ENCODE measurements around the gene RHOA. TPM values are rescaled to one million over a fixed set of nuclear protein-coding genes. Genes with fewer than 3 reads are reported as not detected.
A peak's percentile ranks its signal among the peaks of the same experiment; 100 is the strongest.

The RHOA gene
- total and polyA plus RNA-seq, 2 of the 13 experiments (the other 11 are each of a cell fraction or from before 2014, with no cell fraction given), result 131 to 177 TPM

DNA sequence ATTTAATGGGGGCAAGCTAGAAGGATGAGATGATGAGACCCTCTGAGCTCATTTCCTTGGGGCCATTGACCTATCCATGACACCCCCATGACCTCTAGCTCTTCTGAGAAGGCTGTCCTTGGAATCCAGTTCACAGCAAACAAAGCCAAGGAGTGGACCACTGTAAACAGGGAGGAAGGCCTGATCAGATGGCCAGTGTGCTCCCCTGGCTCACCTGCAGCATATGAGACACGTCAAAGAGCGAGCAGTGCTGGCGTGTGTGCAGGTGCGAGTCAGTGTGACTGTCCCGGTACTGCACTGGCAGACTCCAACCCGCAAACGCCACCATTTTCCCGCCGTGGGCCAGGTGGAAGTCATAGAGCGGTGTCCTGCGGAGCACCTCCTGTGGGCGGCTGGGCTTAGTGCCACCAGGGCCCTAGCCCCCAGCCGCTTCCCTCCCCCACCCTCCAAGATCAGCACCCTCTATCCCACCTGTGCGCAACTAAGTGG, 10.2 kb upstream of the RHOA start (continued):
- TF ChIP-seq, protein P1, sequence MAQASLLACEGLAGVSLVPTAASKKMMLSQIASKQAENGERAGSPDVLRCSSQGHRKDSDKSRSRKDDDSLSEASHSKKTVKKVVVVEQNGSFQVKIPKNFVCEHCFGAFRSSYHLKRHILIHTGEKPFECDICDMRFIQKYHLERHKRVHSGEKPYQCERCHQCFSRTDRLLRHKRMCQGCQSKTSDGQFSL (CRISPR knock-in tag; IDR thresholded peaks at IDR 0.05), result no peak
- TF ChIP-seq, protein P2, sequence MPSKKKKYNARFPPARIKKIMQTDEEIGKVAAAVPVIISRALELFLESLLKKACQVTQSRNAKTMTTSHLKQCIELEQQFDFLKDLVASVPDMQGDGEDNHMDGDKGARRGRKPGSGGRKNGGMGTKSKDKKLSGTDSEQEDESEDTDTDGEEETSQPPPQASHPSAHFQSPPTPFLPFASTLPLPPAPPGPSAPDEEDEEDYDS (CRISPR knock-in tag; IDR thresholded peaks at IDR 0.05), result no peak
- TF ChIP-seq ZNF382 (CRISPR knock-in tag; IDR thresholded peaks at IDR 0.05; ENCODE audit: borderline replicate concordance), result no peak
- TF ChIP-seq HDAC6 (IDR thresholded peaks at IDR 0.05; ENCODE audit: low read depth, low read length), result no peak
- no peak for TF ChIP-seq ZNF614 (CRISPR knock-in tag; IDR thresholded peaks at IDR 0.05; ENCODE audit: borderline replicate concordance)
- no peak for TF ChIP-seq ZNF792 (CRISPR knock-in tag; IDR thresholded peaks at IDR 0.05)
- no peak for TF ChIP-seq ZNF24 (IDR thresholded peaks at IDR 0.05)
- no peak for TF ChIP-seq SPEN (CRISPR knock-in tag; IDR thresholded peaks at IDR 0.05; ENCODE audit: low read depth)
- peak; percentile 32; the same call in 1 of the 2 replicates for TF ChIP-seq ZSCAN22 (CRISPR knock-in tag; IDR thresholded peaks at IDR 0.05)
- TF ChIP-seq, protein P3, sequence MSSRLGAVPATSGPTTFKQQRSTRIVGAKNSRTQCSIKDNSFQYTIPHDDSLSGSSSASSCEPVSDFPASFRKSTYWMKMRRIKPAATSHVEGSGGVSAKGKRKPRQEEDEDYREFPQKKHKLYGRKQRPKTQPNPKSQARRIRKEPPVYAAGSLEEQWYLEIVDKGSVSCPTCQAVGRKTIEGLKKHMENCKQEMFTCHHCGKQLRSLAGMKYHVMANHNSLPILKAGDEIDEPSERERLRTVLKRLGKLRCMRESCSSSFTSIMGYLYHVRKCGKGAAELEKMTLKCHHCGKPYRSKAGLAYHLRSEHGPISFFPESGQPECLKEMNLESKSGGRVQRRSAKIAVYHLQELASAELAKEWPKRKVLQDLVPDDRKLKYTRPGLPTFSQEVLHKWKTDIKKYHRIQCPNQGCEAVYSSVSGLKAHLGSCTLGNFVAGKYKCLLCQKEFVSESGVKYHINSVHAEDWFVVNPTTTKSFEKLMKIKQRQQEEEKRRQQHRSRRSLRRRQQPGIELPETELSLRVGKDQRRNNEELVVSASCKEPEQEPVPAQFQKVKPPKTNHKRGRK (CRISPR knock-in tag; IDR thresholded peaks at IDR 0.05), result no peak
- TF ChIP-seq ZBTB1 (CRISPR knock-in tag; IDR thresholded peaks at IDR 0.05; ENCODE audit: borderline replicate concordance), result no peak
- TF ChIP-seq SIX4 (CRISPR knock-in tag; IDR thresholded peaks at IDR 0.05), result no peak
- TF ChIP-seq, protein P4, sequence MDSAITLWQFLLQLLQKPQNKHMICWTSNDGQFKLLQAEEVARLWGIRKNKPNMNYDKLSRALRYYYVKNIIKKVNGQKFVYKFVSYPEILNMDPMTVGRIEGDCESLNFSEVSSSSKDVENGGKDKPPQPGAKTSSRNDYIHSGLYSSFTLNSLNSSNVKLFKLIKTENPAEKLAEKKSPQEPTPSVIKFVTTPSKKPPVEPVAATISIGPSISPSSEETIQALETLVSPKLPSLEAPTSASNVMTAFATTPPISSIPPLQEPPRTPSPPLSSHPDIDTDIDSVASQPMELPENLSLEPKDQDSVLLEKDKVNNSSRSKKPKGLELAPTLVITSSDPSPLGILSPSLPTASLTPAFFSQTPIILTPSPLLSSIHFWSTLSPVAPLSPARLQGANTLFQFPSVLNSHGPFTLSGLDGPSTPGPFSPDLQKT (CRISPR knock-in tag; IDR thresholded peaks at IDR 0.05; ENCODE audit: borderline replicate concordance), result no peak
- TF ChIP-seq HNRNPUL1 (IDR thresholded peaks at IDR 0.05; ENCODE audit: low read depth, low read length), result no peak
- TF ChIP-seq, protein P5, sequence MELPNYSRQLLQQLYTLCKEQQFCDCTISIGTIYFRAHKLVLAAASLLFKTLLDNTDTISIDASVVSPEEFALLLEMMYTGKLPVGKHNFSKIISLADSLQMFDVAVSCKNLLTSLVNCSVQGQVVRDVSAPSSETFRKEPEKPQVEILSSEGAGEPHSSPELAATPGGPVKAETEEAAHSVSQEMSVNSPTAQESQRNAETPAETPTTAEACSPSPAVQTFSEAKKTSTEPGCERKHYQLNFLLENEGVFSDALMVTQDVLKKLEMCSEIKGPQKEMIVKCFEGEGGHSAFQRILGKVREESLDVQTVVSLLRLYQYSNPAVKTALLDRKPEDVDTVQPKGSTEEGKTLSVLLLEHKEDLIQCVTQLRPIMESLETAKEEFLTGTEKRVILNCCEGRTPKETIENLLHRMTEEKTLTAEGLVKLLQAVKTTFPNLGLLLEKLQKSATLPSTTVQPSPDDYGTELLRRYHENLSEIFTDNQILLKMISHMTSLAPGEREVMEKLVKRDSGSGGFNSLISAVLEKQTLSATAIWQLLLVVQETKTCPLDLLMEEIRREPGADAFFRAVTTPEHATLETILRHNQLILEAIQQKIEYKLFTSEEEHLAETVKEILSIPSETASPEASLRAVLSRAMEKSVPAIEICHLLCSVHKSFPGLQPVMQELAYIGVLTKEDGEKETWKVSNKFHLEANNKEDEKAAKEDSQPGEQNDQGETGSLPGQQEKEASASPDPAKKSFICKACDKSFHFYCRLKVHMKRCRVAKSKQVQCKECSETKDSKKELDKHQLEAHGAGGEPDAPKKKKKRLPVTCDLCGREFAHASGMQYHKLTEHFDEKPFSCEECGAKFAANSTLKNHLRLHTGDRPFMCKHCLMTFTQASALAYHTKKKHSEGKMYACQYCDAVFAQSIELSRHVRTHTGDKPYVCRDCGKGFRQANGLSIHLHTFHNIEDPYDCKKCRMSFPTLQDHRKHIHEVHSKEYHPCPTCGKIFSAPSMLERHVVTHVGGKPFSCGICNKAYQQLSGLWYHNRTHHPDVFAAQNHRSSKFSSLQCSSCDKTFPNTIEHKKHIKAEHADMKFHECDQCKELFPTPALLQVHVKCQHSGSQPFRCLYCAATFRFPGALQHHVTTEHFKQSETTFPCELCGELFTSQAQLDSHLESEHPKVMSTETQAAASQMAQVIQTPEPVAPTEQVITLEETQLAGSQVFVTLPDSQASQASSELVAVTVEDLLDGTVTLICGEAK (IDR thresholded peaks at IDR 0.05), result no peak
- TF ChIP-seq, protein P5 (CRISPR knock-in tag; IDR thresholded peaks at IDR 0.05), result no peak
- no peak; the same call in 1 of the 2 replicates for TF ChIP-seq ZNF775 (CRISPR knock-in tag; IDR thresholded peaks at IDR 0.05; ENCODE audit: borderline replicate concordance)
- no peak for TF ChIP-seq PCBP2 (optimal IDR thresholded peaks at IDR 0.05; ENCODE audit: low read depth, low read length, poor library complexity, severe bottlenecking)
